ENCODE data around the gene IL17D.

The IL17D gene

GRCh38 chr13:20704459-20705069 lies 1.1 kb downstream of the IL17D start:
- Histone ChIP-seq H3K36me3 (ENCODE audit: insufficient read depth, low read length) (no peaks in the 10 kb centered on the region), H3K9me3 (ENCODE audit: control insufficient read depth, insufficient read depth, low read length) (no peaks in the 10 kb centered on the region), H3K9ac (ENCODE audit: low read depth, low read length) (peak overlapping the region; percentile 48; the same call in 1 of the 2 replicates), H3K4me1 (ENCODE audit: insufficient read depth, low read length) (no peaks in the 10 kb centered on the region)

- no peaks in the 10 kb centered on the region for H3K9me3 ChIP-seq (ENCODE audit: control insufficient read depth, insufficient read depth, low read length)
- H3K36me3 ChIP-seq (ENCODE audit: insufficient read depth, low read length), result no peaks in the 10 kb centered on the region
- H3K9ac ChIP-seq (ENCODE audit: low read depth, low read length), result no peak overlapping the region
- H3K4me1 ChIP-seq (ENCODE audit: insufficient read depth, low read length), result no peaks in the 10 kb centered on the region
Measured at GRCh38 chr13:20706661-20707060, 3.2 kb downstream of the IL17D start.

- peaks cover 1% of the 10 kb centered on the region; the same call in 1 of the 2 replicates for H3K4me1 ChIP-seq (ENCODE audit: insufficient read depth, low read length)
- no peaks in the 10 kb centered on the region for H3K9me3 ChIP-seq (ENCODE audit: control insufficient read depth, insufficient read depth, low read length)
- H3K36me3 ChIP-seq (ENCODE audit: insufficient read depth, low read length), result no peaks in the 10 kb centered on the region
- H3K9ac ChIP-seq (ENCODE audit: low read depth, low read length), result no peak overlapping the region
Measured at GRCh38 chr13:20708216-20708615, 4.7 kb downstream of the IL17D start.

- H3K36me3 ChIP-seq (ENCODE audit: insufficient read depth, low read length), result no peaks in the 10 kb centered on the region
- no peak overlapping the region for H3K9ac ChIP-seq (ENCODE audit: low read depth, low read length)
- H3K4me1 ChIP-seq (ENCODE audit: insufficient read depth, low read length), result peaks cover 7% of the 10 kb centered on the region; the same call in 1 of the 2 replicates
- H3K9me3 ChIP-seq (ENCODE audit: control insufficient read depth, insufficient read depth, low read length), result no peaks in the 10 kb centered on the region
Measured at GRCh38 chr13:20709369-20709768, 5.9 kb downstream of the IL17D start.

- peaks cover 7% of the 10 kb centered on the region; the same call in 1 of the 2 replicates for H3K4me1 ChIP-seq (ENCODE audit: insufficient read depth, low read length)
- no peaks in the 10 kb centered on the region for H3K9me3 ChIP-seq (ENCODE audit: control insufficient read depth, insufficient read depth, low read length)
Measured at GRCh38 chr13:20709782-20710181, 6.3 kb downstream of the IL17D start.

GRCh38 chr13:20711301-20712044 lies 8.0 kb downstream of the IL17D start:
- Histone ChIP-seq H3K4me1 (ENCODE audit: insufficient read depth, low read length) (peaks cover 7% of the 10 kb centered on the region), H3K9ac (ENCODE audit: low read depth, low read length) (no peak overlapping the region), H3K36me3 (ENCODE audit: insufficient read depth, low read length) (no peaks in the 10 kb centered on the region), H3K9me3 (ENCODE audit: control insufficient read depth, insufficient read depth, low read length) (no peaks in the 10 kb centered on the region)

More at GRCh38 chr13:20709782-20710181, 6.3 kb downstream of the IL17D start:
- Histone ChIP-seq H3K9ac (ENCODE audit: low read depth, low read length) (no peak overlapping the region), H3K36me3 (ENCODE audit: insufficient read depth, low read length) (no peaks in the 10 kb centered on the region)

- no peaks in the 10 kb centered on the region for H3K9me3 ChIP-seq (ENCODE audit: control insufficient read depth, insufficient read depth, low read length)
- peak overlapping the region; percentile 25; the same call in 1 of the 2 replicates for H3K9ac ChIP-seq (ENCODE audit: low read depth, low read length)
- no peaks in the 10 kb centered on the region for H3K36me3 ChIP-seq (ENCODE audit: insufficient read depth, low read length)
- peaks cover 12% of the 10 kb centered on the region for H3K4me1 ChIP-seq (ENCODE audit: insufficient read depth, low read length)
Measured at GRCh38 chr13:20713014-20713376, 9.5 kb downstream of the IL17D start.

GRCh38 chr13:20713751-20714150 lies 10.3 kb downstream of the IL17D start:
- Histone ChIP-seq H3K9ac (ENCODE audit: low read depth, low read length) (no peak overlapping the region), H3K4me1 (ENCODE audit: insufficient read depth, low read length) (peaks cover 12% of the 10 kb centered on the region), H3K9me3 (ENCODE audit: control insufficient read depth, insufficient read depth, low read length) (no peaks in the 10 kb centered on the region), H3K36me3 (ENCODE audit: insufficient read depth, low read length) (no peaks in the 10 kb centered on the region)

- Histone ChIP-seq H3K36me3 (ENCODE audit: insufficient read depth, low read length) (no peaks in the 10 kb centered on the region), H3K9ac (ENCODE audit: low read depth, low read length) (no peak overlapping the region), H3K9me3 (ENCODE audit: control insufficient read depth, insufficient read depth, low read length) (no peaks in the 10 kb centered on the region), H3K4me1 (ENCODE audit: insufficient read depth, low read length) (peaks cover 12% of the 10 kb centered on the region)
Measured at GRCh38 chr13:20714161-20714560, 10.7 kb downstream of the IL17D start.

GRCh38 chr13:20714563-20715329 lies 11.2 kb downstream of the IL17D start:
- Histone ChIP-seq H3K36me3 (ENCODE audit: insufficient read depth, low read length) (no peaks in the 10 kb centered on the region), H3K9me3 (ENCODE audit: control insufficient read depth, insufficient read depth, low read length) (no peaks in the 10 kb centered on the region), H3K4me1 (ENCODE audit: insufficient read depth, low read length) (peaks cover 12% of the 10 kb centered on the region), H3K9ac (ENCODE audit: low read depth, low read length) (no peak overlapping the region)

- Histone ChIP-seq H3K9me3 (ENCODE audit: control insufficient read depth, insufficient read depth, low read length) (no peaks in the 10 kb centered on the region), H3K36me3 (ENCODE audit: insufficient read depth, low read length) (no peaks in the 10 kb centered on the region), H3K9ac (ENCODE audit: low read depth, low read length) (no peak overlapping the region), H3K4me1 (ENCODE audit: insufficient read depth, low read length) (peaks cover 12% of the 10 kb centered on the region)
Measured at GRCh38 chr13:20715330-20715712, 11.8 kb downstream of the IL17D start.

- Histone ChIP-seq H3K9me3 (ENCODE audit: control insufficient read depth, insufficient read depth, low read length) (no peaks in the 10 kb centered on the region), H3K9ac (ENCODE audit: low read depth, low read length) (no peak overlapping the region), H3K36me3 (ENCODE audit: insufficient read depth, low read length) (no peaks in the 10 kb centered on the region), H3K4me1 (ENCODE audit: insufficient read depth, low read length) (peaks cover 12% of the 10 kb centered on the region)
Measured at GRCh38 chr13:20716951-20717350, 13.5 kb downstream of the IL17D start.

- no peaks in the 10 kb centered on the region for H3K9me3 ChIP-seq (ENCODE audit: control insufficient read depth, insufficient read depth, low read length)
- no peak overlapping the region for H3K9ac ChIP-seq (ENCODE audit: low read depth, low read length)
- no peaks in the 10 kb centered on the region for H3K36me3 ChIP-seq (ENCODE audit: insufficient read depth, low read length)
- H3K4me1 ChIP-seq (ENCODE audit: insufficient read depth, low read length), result peaks cover 12% of the 10 kb centered on the region
Measured at GRCh38 chr13:20717581-20718542, 14.4 kb downstream of the IL17D start.

Data from ES-I3 (cell line).